Urinary bladder (tissue), 4 donors: Measurements from ENCODE around the gene TUBB2A. TPM values are rescaled to one million over a fixed set of nuclear protein-coding genes. Genes with fewer than 3 reads are reported as not detected.
"Not testable (repeated sequence)": the region's sequence is repeated elsewhere in the genome, so short reads cannot be mapped to it uniquely, and the experiment has no call there.

Experiments
- DNase-seq: peaks from one replicate; pipeline ENCODE4 v3.0.0-alpha.2; 2015; ENCODE audit errors: extremely low spot score
- H3K27ac ChIP-seq: one replicate; pipeline ENCODE4 v1.5.1; 2013; ENCODE audit warnings: low read depth, mild to moderate bottlenecking, moderate library complexity
- H3K36me3 ChIP-seq: one replicate; pipeline ENCODE4 v1.6.1; 2013; ENCODE audit warnings: mild to moderate bottlenecking, moderate library complexity; ENCODE audit not compliant: insufficient read depth
- H3K4me1 ChIP-seq: one replicate; pipeline ENCODE4 v1.6.1; 2013; ENCODE audit warnings: mild to moderate bottlenecking, moderate library complexity; ENCODE audit not compliant: insufficient read depth
- H3K4me3 ChIP-seq: one replicate; pipeline ENCODE4 v1.5.1; 2013; ENCODE audit warnings: low read depth, low read length
- WGBS: extraction: QIAGEN DNeasy Blood & Tissue Kit; methylation state at CpG from one replicate; pipeline ENCODE4 v1.1.7; 2013; 5-methylcytosine and 5-hydroxymethylcytosine counted together
- polyA plus RNA-seq: library from polyadenylated mRNA; stranded (reverse); fragments of 200-250 nt; gene quantifications from one replicate; pipeline ENCODE4 v1.2.3, GENCODE V29; 2013
- total RNA-seq: library from RNA; depleted of rRNA; stranded (reverse); fragments of >200 nt; gene quantifications from one replicate; pipeline ENCODE4 v1.2.3, GENCODE V29; 2014
- donor health status: healthy with polysubstance abuse.
- donor health status: healthy.

Gene TUBB2A
- total and polyA plus RNA-seq, 2 donors: 52.8 to 96.2 TPM

DNA sequence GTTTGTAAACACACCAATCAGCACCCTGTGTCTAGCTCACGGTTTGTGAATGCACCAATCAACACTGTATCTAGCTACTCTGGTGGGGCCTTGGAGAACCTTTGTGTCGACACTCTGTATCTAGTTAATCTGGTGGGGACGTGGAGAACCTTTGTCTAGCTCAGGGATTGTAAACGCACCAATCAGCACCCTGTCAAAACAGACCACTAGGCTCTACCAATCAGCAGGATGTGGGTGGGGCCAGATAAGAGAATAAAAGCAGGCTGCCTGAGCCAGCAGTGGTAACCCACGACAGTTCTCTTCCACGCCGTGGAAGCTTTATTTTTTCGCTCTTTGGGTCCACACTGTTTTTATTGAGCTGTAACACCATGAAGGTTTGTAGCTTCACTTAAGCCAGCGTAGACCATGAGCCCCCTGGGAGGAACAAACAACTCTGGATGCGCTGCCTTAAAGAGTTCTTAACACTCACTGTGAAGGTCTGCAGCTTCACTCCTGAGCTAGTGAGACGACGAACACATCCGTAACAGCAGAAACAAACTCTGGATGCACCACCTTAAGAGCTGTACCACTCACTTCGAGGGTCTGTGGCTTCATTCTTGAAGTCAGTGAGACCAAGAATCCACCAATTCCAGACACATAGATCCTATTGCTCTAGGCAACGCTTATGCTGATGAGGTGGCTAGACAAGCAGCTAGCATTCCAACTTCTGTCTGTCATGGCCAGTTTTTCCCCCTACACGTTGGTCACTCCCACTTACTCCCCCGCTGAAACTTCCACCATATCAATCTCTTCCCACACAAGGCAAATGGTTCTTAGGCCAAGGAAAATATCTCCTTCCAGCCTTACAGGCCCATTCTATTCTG lies 14.2 kb upstream of the TUBB2A start:
- not testable (repeated sequence) for DNase-seq, H3K36me3 ChIP-seq, H3K27ac ChIP-seq, H3K4me3 ChIP-seq, H3K4me1 ChIP-seq
- WGBS: 90% methylated on average over 17 of the region's 17 CpGs

DNA sequence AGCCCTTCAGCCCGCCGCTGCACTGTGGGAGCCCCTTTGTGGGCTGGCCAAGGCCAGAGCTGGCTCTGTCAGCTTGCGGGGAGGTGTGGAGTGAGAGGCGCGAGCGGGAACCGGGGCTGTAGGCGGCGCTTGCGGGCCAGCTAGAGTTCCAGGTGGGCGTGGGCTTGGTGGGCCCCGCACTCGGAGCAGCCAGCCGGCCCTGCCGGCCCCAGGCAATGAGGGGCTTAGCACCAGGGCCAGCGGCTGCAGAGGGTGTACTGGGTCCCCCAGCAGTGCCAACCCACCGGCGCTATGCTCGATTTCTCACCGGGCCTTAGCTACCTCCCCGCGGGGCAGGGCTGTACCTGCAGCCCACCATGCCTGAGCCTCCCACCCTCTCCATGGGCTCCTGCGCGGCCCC lies 13.3 kb upstream of the TUBB2A start:
- 89% methylated on average over 24 of the region's 24 CpGs for WGBS
- H3K27ac ChIP-seq: not testable (repeated sequence)

DNA sequence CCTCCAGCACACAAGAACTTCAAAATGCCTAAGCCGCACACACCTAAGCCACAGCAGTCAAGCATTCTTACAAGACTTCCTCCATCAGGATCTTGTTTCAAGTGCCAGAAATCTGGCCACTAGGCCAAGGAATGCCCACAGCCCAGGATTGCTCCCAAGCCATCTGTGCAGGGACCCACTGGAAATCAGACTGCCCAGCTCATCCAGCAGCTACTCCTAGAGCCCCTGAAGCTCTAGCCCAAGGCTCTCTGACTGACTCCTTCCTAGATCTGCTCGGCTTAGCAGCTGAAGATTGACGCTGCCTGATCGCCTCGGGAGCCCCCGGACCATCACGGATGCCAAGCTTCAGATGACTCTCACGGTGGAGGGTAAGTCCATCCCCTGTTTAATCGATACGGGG lies 10.7 kb upstream of the TUBB2A start:
- WGBS: 93% methylated on average over 10 of the region's 10 CpGs
- H3K4me1 ChIP-seq, H3K36me3 ChIP-seq, H3K4me3 ChIP-seq, DNase-seq, H3K27ac ChIP-seq: not testable (repeated sequence)

More for the DNA sequence above, 13.3 kb upstream of the TUBB2A start:
- not testable (repeated sequence) for H3K4me1 ChIP-seq, H3K36me3 ChIP-seq, H3K4me3 ChIP-seq, DNase-seq

DNA sequence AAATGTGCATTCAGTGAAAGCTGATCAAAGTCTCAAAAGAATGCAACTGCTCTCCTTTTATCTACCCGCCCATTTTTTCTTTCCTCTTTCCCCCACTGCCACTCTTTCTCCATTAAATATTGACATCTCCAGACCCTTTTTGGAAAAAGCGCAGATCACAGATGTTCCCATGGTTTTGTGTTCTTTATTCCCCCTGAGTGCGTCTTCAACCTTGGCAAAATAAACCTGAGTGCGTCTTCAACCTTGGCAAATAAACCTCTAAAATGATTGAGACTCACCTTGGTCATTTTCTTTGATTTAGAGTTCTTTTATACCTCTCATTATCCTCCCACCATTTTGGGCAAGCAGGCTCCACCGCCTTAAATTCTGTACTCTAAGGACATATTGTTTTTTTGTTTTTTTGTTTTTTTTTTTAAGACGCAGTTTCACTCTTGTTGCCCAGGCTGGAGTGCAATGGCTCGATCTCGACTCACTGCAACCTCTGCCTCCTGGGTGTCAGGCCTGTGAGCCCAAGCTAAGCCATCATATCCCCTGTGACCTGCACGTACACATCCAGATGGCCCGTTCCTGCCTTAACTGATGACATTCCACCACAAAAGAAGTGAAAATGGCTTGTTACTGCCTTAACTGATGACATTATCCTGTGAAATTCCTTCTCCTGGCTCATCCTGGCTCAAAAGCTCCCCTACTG lies 9.3 kb upstream of the TUBB2A start:
- not testable (repeated sequence) for H3K27ac ChIP-seq, DNase-seq, H3K4me3 ChIP-seq, H3K4me1 ChIP-seq, H3K36me3 ChIP-seq
- 85% methylated on average over 10 of the region's 10 CpGs for WGBS

DNA sequence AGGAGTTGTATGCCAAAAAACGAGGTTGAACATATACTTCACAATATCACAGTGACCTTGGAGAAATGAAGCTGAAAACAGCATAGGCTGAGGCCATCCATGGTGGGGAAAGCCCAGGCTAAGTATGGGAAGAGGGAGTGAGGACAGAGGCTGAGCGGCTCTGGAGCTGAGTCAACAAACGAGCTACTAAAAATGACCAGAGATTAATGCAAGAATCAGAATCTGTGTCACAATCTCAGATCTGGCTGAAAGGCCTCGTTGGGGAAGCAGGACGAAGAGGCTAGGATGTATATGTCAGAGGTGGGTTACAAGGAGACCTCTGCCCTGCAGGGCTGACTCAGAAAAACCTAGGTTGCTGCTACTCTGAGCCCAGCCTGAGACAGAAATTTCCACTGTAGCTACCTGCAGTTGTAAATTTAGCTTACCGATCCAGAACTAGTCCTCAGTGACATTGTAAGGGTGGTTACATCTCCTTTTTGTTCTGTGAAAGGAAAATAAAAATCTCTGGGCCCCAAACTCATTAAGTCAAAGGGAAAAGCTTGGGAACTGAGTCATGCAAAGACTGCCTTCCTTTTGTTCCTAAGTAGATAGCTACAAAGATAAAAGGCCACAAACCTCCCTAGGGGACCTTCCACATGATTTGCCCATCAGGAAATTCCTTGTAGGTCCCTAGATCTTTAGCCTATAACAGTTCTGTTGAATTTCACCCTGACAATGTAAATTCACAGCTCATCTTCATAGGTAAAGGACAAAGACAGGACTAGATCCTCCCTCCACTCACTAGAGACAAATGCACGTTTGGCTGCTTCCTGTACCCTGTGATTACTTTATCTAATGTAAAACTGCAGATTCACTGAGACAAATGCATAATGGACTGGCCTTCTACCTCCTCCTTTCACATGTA lies 8.5 kb upstream of the TUBB2A start:
- Histone ChIP-seq H3K4me1 (no peaks in the 10 kb centered on the region), H3K36me3 (no peaks in the 10 kb centered on the region), H3K4me3 (no peak overlapping the region), H3K27ac (no peak overlapping the region)
- WGBS: 62% methylated on average over 7 of the region's 7 CpGs
- DNase-seq: no peak

DNA sequence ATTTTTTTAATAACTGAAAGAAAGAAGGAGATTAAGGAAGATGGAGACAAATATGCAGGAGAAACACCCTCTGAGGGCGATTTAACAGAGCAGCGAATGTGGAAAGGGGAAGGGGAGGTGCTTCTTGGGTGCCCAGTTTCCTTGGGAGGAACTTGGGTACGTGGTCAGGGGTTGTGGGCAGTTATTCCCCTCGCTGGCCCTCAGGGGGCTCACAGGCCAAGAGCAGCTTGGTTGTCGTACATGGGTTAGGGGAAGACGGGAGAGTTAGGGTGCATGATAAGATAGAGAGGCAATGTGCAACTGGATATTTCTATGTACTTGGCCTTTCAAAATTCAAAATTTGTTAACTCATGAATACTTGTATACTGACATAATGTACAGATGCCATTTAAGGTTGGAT lies 7.0 kb upstream of the TUBB2A start:
- Histone ChIP-seq H3K4me1 (no peaks in the 10 kb centered on the region), H3K4me3 (no peak overlapping the region)
- WGBS: 93% methylated on average over 6 of the region's 6 CpGs

DNA sequence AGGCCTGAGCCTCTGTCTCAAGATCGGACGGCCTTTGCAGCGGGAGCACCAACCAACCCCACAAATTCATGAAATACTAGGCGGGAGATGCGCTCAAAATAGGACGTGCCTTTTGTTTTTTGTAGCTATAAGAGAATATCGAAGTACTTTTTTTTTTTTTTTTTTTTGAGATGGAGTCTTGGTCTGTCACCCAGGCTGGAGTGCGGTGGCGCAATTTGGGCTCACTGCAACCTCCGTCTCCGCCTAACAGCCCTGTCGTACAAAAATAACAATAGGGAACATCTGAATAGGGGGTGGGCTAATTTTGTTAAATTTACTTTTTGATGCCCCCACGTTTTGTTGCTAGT lies 5.9 kb upstream of the TUBB2A start:
- WGBS: 25% methylated on average over 13 of the region's 13 CpGs
- Histone ChIP-seq H3K4me3 (peak overlapping the region; percentile 59), H3K27ac (no peak overlapping the region), H3K4me1 (no peaks in the 10 kb centered on the region), H3K36me3 (no peaks in the 10 kb centered on the region)
- no peak for DNase-seq

More for the DNA sequence above, 7.0 kb upstream of the TUBB2A start:
- DNase-seq: no peak
- Histone ChIP-seq H3K36me3 (no peaks in the 10 kb centered on the region), H3K27ac (no peak overlapping the region)

DNA sequence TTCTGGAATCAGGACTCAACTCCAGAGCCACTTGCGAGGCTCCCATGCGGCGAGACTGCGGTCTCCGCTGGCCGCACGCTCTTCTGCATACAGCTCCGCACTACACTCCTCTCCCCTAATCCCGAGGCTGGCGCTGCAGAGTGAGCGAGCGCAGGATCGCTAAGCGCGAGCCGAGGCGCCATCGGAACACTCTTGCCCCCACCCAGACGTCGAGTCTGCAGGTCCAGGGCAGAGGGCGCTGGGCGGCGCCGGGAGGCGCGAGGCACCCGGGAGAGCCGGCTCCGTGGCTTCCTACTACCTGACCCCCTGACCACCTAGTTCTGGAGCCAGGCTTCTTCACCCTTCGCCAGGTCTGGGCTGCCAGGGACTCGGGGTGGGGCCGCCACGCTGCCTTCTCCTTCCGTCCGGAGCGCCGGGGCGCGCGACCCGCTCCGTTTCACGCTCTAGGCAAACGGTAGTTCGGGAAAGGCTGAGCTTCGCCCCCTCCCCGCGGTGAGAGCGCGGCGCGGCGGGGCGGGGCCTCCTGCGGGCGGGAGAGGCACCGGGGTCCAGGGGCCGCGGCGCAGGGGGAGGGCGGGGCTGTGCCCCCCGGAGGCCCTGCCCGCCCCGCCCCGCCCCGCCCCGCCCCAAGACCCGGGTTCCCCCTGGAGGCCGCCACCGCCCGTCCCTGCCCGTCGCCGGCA lies 5.4 kb upstream of the TUBB2A start:
- DNase-seq: no peak
- H3K27ac ChIP-seq: peak overlapping the region; percentile 86
- under 1% methylated on average over 74 of the region's 74 CpGs for WGBS
- no peaks in the 10 kb centered on the region for H3K4me1 ChIP-seq
- no peaks in the 10 kb centered on the region for H3K36me3 ChIP-seq
- peak overlapping the region; percentile 59 for H3K4me3 ChIP-seq

DNA sequence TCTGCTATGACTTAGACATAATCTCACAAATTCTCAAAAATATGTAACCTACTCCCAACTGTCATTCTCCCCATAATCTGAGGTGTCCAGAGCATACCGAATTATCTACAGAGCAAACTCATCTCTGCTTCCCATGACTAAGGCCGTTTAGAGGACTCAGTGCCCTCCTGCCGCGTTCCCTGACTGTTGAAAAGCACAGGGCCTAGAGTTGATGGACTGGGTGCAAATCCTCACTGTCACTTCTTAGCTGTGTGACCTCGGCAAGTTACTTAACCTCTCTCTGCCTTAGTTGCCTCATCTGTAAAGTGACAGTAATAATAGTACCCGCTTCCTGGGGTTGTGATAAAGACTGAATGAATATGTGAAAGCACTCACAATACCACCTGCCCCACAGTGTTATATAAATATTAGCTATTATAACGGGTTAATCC lies 4.7 kb upstream of the TUBB2A start:
- no peaks in the 10 kb centered on the region for H3K36me3 ChIP-seq
- H3K4me3 ChIP-seq: peak overlapping the region; percentile 59
- no peaks in the 10 kb centered on the region for H3K4me1 ChIP-seq
- H3K27ac ChIP-seq: no peak overlapping the region
- DNase-seq: no peak
- WGBS: 56% methylated on average over 7 of the region's 7 CpGs

DNA sequence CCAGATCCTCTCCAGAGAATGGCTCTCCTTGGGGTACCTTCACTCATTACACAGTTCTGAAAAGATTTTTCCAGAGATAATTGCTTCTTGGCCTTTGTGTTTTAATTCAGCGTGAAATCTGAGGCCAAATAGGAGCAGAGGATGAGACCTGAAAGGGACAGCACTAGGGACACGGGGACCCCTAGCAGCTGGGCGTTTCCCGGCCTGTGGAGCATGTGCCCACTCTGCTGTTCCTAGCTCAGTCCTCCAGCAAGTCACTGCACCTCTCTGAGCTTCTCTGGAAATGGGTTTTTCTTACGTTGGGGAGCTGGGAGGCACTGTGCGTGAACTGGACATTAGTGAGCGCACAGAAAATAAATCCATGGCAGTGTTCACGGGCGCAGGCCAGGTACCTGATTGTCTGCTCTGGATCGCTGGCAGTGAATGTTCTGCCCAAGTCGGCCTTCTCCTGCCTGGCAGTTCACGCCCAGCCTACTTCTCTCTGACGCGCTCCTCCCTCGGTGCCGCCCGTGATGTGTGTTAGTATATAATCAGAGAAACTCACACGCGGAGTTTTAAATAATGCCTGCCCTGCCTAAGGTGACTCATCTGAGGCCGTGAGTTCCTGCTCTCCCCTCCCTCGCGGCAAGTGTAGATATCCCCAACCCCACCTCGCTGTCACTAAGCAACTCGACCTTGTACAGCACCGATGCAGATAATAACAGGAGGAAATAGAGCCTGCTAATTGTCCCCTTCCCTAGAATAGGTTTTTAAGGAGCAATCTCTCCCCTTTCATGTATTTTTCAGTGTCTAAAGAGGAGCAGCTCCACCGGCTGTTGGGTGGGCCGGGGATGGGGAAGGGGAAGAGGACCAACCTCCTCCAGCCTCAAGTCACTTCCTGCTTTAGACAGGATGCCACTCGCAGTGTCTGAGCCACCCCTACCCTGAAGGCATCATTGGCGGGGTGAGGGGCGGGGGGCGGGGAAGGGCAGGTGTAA lies 2.7 kb upstream of the TUBB2A start:
- Histone ChIP-seq H3K4me3 (no peak overlapping the region), H3K27ac (peak overlapping the region; percentile 53), H3K36me3 (no peaks in the 10 kb centered on the region), H3K4me1 (no peaks in the 10 kb centered on the region)
- 73% methylated on average over 31 of the region's 31 CpGs for whole genome bisulfite sequencing
- no peak for DNase-seq

DNA sequence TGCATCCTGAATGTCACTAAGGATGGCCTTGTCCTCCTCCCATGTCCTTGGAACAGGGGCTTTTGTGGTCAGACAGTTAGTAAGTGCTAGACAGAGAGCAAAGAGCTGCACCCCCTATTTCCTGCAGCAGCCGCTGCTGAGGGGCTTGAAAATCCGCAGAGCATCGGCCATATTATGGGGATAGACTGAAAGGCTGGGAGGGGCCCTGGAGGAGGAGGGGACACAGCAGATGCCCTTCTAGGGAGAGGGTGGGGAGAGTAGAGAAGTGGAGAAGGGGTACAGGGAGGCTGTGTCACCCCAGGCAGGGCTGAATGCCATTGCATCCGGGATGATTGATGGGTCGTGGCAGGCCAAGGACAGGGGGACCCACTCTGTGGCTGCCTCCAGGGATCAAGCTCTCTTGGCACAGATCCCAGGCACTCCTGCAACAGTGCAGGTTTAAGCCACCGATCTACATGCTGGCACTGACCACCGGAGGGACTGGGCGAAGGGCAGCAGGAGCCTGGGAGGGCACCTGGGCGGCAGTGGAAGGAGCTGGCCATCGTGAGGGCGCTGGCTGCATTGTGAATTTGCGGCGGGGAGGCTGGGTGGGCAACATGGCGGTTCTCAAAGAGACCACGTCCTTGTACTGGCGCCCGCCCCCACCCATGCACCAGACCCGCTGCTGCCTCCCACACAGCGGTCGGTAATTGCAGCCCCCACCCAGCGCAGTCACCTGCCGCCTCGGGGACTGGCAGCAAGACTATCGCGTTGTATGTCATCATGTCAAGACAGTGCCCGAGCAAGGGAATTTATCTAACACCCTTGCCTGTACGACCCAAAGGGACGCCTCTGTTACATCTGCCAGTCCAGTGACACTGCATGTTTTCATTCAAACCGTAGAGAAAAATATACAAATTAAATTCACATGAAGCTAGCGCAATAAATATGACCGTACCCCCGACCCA lies 887 bp downstream of the TUBB2A start:
- not testable (repeated sequence) for H3K4me1 ChIP-seq, H3K36me3 ChIP-seq, DNase-seq, H3K27ac ChIP-seq
- H3K4me3 ChIP-seq: peak overlapping the region; percentile 92
- 4% methylated on average over 28 of the region's 32 CpGs for WGBS
